ENCODE results near the gene DPYD.

DPYD gene

DNA sequence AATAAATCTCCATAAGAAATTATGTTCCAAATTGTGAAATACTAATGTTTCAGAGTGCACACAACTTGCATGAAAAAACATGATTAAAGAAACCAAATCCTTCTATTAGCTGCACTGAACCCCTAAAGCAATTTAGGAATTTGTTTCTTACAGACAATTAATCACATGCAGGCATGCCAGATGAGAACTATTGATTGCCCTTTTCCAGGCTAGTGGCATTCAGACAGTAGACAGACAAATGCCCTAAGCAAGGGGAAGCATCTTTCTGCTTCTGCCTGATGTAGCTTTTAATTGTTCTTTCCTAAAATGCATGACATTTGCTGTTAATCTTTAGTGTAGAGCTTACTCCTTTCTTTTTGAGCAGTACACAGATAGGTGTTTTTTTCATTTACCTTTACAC is 229.5 kb downstream of the DPYD start:
- DNase-seq (ENCODE audit: low read depth): no peak

DNA sequence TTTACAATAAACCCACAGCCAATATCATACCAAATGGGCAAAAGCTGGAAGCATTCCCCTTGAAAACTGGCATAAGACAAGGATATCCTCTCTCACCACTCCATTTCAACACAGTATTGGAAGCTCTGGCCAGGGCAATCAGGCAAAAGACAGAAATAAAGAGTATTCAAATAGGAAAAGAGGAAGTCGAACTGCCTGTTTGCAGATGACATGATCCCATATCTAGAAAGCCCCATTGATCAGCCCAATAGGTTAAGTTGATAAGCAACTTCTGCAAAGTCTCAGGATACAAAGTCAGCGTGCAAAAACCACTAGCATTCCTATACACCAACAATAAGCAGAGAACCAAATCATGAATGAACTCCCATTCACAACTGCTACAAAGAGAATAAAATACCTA is 235.5 kb downstream of the DPYD start:
- DNase-seq (ENCODE audit: low read depth): no peak

DNA sequence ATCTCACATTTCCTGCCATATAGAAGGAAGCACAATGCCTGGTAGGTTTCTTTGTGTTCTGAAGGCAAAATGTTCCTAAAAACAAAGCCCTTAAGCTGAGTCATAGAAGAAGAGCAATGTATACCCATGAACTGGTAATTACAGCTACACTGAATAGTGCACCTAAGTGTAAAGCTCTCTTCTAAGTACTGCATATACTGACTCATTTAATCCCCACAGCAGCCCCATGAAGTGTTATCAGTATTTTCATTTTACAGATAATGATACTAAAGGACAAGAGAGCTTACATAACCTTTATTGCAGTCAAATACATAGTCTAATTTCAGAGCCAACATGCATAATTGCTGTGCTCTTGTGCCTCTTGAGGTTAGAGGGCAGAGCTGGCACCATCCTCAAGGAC is 239.9 kb downstream of the DPYD start:
- DNase-seq (ENCODE audit: low read depth): no peak

DNA sequence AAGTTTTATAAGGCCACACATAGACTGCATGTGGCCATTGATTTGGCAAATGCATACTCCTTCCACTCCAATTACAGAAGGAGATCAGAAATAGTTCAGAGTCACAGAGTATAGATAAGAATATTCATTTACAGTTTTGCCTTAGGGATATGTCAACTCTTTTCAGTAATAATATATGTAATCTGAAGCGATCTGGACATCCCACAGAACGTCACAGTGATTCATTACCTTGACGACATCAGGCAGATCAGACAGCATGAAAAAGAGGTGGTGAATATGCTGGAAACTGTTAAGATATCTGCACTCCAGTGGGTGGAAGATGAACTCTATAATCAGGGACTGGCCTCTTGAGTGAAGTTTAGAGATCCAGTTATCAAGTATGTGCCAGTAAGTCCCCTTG is 240.4 kb downstream of the DPYD start:
- no peak for DNase-seq (ENCODE audit: low read depth)

DNA sequence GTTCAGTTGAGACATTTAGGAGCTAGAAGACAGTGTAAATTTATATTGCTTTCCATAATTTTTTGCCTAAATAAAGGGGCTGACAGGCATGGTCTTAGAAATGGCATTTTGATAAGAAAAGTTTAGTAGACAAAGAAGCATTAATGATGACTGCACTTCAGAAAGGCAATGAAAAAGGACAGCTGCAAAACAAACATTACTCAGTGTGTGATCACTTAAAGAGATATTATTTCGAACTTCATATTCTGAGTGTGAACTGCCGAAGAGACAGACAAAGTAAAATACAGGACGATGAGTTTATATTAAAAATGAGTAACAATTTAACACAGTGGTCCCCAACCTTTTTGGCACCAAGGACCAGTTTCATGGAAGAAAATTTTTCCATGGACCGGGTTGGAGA is 243.1 kb downstream of the DPYD start:
- no peak for DNase-seq (ENCODE audit: low read depth)

DNA sequence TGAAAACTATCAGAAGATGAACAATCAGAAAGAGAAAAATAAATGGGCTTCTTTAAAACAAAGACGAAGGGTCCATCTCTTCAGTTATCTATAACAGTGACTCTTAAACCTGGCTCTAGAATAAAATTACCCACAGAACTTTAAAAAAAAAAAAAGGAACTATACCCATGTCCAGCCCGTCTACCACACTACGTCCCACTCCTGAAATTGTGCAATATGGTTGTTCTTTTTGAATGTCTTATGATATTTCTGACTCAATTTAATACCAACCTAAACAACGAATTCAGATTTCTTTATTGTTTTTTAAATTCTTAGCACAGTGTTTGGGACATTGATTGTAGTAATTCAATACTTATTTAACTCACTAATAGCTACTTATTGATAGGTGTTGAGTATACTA is 246.3 kb downstream of the DPYD start:
- no peak for DNase-seq (ENCODE audit: low read depth)

DNA sequence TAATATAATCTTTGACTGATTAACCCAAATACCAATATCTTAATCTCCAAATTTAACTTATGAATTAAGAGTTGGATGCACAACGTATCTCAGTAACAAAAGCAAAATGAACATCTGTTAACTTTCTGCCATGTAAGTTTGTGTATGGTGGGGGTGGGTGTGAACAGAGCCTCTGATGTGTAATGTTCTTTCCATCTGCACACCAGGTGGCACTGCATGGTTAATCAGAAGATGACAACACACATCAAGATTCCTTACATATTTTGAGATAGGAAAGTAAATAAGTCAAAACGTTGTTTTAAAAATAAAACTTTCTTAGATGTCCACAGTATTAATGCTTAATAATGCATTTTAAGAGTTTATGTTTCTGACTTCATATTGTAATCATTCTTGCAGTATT is 251.9 kb downstream of the DPYD start:
- DNase-seq (ENCODE audit: low read depth): no peak

DNA sequence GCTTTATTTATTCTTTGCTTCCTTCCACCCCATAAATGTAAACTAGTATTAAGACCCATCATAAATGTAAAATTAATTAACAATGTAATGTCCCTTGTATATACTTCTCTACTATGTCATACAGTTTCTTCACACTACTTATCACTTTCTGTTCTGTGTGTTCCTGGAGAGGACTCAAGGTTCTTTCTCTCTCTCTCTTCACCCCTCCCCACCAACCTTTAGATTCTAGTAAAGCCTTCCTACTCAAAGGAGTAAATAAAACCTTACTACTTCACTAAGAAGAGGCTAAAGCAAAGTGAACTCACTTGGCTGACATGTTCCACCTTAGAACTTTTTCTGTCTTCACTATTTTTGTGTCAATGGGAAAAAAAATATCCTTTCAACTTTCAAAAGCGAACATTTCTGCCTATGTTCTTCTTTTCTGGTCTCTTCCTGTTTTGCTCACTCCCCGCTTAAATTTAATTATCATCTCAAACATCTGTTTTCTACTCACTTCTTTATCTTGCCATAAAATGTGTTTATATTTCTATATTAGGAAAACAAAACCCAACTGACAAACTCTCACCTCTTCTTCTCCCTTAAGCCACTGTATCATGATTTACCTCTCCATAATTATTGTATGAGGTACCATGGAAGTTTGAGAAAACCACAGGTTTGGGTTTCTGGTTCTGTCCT is 260.3 kb downstream of the DPYD start:
- DNase-seq (ENCODE audit: low read depth): no peak

DNA sequence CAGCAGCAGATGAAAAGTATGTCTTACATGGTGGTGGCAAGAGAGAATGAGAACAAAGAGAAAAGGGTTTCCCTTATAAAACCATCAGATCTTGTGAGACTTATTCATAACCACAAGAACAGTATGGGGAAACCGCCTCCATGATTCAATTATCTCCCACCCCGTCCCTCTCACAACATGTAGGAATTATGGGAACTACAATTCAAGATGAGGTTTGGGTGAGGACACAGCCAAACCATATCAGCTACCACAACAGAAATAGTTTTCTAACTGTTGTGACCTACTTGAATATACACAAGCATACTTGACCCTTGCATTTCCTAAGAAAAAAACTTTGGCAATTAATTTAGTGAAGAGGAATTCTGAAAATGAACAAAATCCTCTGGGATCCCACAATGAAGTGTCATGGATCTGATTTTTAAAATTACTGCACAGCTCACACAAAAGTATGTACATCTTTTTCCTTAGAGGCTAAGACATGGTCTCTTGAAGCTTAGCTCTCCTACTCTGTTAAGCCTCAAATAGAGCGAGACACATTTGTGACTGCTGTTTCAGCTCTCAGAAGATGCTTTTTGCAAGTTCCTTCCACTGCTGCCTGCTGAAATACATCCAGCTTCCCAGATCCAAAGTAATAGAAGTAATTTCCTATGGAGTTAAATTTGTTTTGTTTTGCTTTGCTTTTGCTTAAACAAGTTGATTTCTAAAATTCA is 265.8 kb downstream of the DPYD start:
- no peak for DNase-seq (ENCODE audit: low read depth)

DNA sequence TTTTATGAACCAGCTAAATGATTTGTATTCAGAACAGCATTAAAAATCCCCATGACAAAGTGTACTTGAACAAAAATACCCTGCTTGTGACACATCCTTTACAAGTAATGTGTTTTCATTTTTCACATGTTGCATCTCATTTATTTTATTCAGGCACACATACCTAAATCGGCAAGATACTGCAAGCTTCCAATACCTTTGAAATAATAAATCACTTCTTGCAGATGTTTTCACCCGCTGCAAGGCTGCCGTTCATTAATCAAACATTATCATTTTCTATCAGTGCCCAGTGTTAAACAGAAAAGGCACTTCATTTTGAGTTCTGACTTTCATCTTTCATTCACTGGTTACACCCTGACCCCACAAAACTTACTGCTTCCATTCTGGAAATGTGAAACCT is 269.6 kb downstream of the DPYD start:
- DNase-seq (ENCODE audit: low read depth): no peak

DNA sequence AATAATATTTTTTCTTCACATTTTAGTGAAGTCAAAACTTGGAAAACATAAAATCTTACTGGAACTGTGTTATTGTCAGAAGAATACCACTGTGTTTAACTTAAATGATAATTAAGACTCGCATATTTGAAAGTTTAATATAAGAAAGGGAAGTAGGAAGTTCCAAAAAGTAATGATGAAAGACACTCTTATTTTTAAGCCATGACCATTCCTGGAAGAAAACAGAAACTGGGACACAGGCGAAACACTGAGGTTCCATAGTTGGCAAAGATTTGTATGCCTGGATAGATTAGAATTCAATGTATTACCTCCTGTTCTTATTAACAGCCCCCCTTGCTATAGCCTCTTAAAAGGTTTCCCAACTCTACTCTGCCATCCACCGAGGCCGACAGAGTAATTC is 271.2 kb downstream of the DPYD start:
- DNase-seq (ENCODE audit: low read depth): no peak

DNA sequence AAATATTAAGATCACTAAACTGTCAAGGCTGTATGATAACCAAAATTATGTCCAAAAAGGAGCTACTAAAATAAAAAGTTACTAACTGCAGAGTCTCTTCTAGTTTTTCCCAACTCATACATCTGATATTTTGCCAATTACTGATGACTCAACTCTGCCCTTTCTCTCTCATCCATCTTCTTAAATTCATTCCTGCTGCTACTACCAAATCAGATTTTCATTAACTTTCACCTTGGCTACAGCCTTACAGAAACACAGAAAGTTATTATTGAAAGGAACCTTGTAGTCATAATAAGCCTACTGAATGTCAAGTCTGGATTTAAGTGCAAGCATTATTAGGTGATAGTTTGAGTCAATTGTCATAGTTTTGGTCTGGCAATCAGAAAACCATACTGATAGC is 273.1 kb downstream of the DPYD start:
- no peak for DNase-seq (ENCODE audit: low read depth)

DNA sequence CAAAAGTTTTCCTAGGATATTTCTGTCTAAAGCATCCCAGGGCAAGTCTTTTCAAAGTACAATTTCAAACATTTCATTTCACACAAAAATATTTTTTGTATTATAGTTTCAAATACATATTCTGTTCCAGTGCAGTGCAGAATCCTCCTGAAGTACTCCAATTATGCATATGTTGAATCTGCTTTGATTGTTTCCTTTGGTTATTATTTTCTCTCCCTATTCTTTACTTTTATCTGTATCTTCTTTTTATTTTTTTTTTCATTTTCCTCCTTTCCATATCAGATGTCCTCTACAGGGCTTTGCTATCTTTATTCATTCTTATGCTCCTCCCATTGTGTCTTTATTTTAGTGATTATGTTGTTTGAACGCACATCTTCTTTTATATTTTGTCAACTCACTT is 274.8 kb downstream of the DPYD start:
- no peak for DNase-seq (ENCODE audit: low read depth)

DNA sequence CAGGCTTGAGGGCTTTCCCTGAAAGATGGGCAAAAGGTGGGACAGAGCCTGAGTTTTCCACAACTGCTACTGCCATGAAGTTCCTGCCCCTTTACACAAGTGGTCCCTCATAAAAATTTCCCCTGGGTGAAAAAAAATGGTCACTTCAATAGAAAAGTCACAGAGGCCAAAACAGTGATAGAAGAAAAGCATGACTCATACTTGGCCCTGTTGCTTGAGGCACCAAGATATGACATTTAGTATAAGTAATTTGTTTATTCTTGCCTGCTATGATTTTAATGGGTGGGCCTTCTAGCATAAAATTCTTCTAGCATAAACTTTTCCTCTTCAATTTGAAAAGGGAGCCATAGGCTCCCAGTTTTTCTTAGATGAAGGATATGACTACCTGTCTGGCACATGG is 280.2 kb downstream of the DPYD start:
- DNase-seq (ENCODE audit: low read depth): no peak

DNA sequence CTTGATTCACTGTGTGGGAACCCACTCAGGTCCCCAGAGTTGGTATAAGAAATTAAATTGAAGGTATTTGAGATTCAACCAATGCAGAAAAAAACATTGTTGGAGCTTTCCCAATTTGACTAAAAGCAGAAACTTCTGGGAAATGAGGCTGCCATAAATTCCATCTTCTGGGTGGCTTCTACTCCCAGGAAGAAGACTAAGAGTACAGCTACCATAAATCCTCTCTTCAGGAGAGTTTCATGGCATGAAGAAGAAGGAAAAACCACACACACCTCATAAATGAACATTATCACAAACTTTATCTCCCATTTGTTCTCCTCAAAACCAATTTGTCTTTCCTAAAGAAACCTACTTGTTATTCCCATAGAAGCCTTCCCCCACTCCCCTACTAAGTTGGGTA is 283.9 kb downstream of the DPYD start:
- DNase-seq (ENCODE audit: low read depth): no peak

DNA sequence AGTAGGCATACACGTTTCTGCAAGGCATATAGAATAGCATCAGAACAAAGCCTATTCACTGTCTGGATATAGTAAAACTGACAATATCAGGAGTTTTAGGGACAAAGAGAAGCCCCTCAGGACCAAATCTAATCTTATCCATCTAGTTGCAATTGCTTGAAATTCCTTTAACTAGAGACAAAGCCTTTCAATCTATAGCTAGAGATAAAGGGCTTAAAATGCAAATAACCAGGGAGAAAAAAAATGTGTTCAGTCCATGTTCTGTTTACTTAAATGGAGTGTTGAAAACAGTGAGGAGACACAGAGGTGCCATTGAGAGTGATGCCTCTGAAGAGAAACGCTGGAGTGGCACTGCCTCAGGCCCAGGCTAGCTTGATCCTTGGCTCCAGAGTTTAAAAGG is 286.1 kb downstream of the DPYD start:
- DNase-seq (ENCODE audit: low read depth): no peak

DNA sequence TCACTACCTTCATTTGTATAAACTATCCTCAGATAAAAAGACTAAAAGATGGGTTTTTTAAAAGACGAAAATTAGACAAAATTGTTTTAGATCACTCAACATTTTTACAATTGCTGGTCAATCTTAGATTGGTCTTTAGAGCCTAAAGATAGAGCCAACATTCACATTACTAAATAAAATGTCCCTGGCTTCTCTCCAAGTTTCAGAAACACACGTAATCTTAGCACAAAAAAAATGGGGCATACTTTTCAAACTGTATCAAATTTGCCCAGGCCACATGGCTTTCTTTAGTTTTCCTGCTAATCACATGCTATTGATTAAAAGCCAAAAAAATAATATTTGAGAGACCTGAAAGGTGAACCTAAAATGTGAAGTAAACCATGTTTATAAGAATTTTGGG is 288.1 kb downstream of the DPYD start:
- DNase-seq (ENCODE audit: low read depth): no peak

DNA sequence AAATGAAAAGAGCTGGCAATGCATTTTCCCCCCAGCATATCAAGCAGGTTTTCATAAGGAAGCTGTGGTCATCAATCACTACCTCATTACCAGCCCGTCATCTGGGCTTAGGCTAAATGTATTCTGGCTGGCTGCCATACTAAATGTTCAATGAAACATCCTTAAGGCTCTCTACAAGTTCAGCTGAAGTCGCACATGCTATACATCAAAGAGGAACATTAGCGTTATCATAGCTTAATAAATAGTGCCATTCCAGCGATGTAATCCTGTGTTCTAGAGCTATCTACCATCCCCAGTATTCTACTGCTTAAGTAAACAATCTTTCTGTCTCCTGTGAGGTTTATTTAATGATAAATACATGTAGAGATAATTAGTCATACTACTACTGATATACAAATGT is 288.8 kb downstream of the DPYD start:
- DNase-seq (ENCODE audit: low read depth): no peak

DNA sequence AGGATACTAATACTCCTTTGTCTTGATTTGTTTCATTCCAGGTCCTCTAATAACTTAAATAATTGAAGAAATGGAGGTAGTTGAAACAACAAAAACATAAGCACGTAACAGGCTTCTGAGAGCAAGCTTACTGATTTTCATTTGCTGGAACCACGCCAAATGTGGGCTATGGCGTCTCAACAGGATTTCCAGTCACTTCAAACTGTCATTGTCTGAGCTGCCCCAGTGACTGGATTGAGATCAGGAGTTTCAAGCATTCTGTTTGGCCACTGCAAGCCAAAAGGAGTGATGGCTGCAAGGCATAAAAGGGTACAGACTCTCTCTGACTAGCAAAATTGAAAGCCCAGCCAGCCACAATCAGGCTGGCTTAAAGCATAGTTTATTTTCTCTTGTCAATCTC is 289.9 kb downstream of the DPYD start:
- no peak for DNase-seq (ENCODE audit: low read depth)

DNA sequence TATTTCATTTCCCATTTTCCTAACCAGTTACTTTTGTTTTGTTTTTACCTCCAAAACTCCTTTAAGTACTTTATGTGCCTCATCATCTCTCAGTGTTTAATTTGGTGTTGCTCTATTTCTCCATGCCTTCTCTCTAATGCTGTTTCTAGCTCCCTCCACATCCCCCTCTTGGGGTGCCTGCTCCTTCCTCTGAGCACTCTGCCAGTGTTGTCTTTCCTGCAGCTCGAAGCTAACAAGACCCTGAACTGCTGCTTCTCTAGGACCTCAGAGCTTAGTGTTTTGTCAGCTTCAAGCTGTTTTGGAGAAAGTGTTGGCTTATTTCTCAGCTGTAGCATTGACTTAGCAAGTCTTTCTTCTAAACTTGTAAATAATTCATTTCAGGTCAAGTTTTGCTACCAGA is 290.6 kb downstream of the DPYD start:
- no peak for DNase-seq (ENCODE audit: low read depth)

DNA sequence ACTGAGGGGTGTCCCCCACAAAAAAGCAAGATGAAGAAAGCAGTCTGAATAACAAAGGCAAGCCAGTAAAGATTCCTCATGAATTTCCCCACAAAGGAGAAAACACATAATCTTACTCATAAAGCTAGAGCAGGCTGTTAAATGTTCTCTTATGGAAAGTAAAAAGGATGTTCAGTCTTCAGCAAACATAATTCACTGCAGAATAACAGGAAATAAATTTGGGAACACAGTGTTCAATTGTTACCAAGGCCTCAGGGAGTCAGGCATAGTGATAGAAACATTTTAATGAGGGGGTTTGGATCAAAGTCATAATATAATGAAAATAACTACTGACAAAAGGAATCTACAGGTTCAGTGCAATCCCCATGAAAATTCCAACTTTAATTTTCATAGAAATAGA is 297.6 kb downstream of the DPYD start:
- DNase-seq (ENCODE audit: low read depth): no peak

DNA sequence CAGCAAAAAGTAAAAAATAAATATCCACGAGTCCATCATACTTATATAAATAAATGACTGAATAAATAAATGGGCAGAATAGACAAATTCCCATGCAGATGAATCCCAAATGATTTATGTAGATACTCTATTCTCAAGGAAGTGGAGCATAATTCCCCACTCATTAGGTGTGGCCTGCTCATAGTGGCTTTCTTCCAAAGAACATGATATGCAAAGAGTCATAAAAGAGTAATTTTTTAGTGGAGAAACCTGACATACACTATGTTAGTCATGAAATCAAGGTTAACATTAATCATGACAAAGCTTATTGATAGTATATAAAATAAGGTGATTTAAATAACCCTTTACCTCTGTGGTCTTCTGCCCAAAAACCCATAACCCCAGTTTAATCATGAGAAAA is 298.9 kb downstream of the DPYD start:
- DNase-seq (ENCODE audit: low read depth): no peak

DNA sequence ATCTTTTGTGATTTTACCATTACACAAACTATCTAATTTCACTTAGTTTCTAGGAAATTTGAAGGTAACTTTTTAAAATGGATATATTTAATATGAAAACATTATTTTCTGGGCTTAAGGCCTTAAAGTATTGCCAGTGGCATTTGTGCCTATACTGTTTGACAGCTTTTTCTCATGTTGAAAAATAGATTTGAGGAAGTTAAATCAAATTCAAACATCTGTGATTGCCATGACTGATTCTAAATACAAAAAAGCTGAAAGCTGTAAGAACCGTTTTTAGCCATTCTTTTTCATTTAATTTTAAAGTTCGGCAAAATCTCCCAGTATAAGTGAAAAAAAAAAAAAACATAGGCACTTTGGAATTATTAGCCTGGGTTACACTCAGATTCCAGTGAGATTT is 301.1 kb downstream of the DPYD start:
- DNase-seq (ENCODE audit: low read depth): no peak

DNA sequence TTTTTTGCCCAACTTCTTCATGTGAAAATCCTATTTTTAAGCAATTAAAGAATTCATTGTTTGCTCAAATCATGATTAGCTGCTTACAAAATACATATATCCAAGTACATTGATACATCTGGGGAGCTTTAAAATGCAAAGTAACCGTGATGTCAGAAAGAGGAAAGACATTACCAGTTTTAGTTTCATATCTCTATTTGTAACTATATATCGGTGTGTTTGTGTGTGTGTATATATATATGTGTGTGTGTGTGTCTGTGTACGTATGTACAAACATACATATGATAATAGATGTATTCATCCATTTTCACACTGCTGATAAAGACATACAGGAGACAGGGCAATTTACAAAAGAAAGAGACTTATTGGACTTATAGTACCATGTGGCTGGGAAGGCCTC is 310.1 kb downstream of the DPYD start:
- no peak for DNase-seq (ENCODE audit: low read depth)

Measured in activated T-cell treated with anti-CD3 and anti-CD28 coated beads for 1 hour (primary cell).